Activated CD4-positive, alpha-beta T cell treated with anti-CD3 and anti-CD28 coated beads for 1 hour (primary cell): ENCODE results near the gene TCEAL8.

Experiments used
- DNase-seq: peaks from one replicate; pipeline ENCODE4 v3.0.0-alpha.2; 2020

The TCEAL8 gene

DNA sequence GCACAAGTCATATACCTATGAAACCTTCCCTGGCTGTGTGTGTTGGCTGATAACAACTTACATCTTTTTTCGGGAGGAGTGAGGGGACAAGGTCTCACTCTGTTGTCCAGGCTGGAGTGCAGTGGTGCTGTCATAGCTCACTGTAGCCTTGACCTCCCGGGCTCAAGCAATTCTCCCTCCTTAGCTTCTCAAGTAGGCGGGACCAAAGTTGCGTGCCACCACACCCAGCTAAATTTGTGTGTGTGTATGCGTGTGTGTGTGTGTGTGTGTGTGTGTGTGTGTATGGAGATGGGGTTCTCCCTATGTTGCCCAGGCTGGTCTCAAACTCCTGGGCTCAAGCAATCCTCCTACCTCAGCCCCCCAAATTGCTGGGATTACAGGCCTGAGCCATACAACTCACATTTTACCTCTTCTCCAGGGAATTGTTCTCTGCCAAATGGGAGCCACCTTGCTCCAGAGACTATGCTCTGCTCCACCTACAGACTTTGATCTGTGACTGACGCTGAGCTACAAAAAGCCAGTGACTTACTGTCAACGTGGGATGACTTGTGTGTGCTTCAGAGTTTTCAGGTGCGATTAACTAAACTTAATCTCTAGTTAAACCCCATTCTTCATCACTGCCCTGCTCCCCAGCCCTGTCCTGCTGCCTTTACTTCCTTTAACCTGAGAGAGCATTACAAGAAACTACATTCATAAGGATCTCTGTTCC is 42.1 kb downstream of the TCEAL8 start:
- no peak for DNase-seq

DNA sequence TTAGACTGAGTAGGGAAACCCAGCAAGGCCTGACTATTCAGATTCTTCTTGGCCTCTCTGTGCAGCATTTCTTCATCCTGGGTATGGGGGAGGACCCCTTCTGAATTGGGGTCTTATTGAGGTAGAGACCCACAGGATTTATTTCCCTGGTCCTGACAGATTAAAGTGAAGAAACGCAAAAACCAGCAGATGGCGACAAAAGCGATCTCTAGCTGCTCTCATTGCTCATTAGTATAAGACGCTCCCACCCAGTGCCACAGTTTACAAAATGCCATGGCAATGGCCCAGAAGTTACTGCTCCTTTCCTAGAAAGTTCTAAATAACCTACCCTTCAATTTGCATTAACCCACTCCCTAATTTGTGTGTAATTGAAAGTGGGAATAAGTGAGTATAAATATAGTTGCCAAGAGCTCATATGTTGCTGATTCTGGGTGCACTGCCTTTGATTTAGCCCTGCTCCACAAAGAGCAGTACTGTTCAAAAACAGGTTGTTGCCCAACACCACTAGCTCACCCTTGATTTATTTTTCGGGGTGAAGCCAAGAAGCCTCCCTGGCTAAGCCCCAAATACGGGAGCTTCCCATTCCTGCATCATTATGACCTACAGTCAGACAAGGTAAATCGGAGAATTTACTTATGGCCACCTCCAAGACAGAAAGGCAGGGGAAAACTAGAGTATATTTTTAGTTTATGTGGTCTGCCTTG is 43.8 kb downstream of the TCEAL8 start:
- no peak for DNase-seq

DNA sequence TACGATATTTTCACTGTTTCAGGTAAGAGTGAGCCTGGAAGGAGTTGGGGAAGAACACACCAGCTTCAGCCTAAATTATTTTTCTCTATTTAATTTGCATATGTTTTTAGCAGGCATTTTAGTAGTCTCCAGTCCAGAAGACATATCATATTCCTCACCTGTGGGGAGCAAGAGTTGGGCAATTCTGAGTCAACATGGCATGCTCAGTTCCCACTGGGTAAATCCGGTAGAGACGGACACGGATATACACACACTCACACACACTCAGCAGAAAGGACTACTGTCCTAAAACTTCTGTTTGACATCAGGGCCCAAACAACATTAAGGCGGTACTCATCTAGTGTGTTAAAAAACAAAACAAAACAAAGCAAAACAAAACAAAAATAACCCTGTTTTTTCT is 44.9 kb downstream of the TCEAL8 start:
- DNase-seq: no peak
